ENCODE data around the gene HACE1. TPM values are rescaled to one million over a fixed set of nuclear protein-coding genes. Genes with fewer than 3 reads are reported as not detected.
"Not testable (repeated sequence)": the region's sequence is repeated elsewhere in the genome, so short reads cannot be mapped to it uniquely, and the experiment has no call there.

HACE1 gene
- total and polyA plus RNA-seq, 7 donors = 3.0 to 28.1 (median 17.4) TPM

DNA sequence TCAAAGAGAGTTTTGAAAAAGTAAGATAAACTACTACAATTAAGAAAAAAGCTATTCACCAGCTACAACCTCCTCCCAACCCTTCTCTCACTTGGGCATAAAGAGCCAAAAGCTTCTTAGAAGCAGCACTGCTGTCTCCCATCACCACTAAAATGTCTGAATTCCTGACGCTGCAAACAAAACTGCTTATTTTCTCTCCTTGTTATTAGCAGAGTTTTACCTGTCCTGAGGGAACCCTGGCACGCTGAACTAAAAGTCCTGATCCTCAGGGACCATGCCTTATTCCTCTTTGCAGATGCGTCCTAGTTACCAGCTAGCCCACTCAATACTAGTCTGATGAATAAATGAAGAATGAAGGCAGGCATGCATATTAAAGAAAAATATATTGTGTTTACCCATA lies 1.1 kb downstream of the HACE1 start:
- Histone ChIP-seq H3K36me3 (no peaks in the 10 kb centered on the region), H3K27me3 (no peaks in the 10 kb centered on the region), H3K4me3 (peak overlapping the region; percentile 77 to 96 (median 88)), H3K27ac (peak overlapping the region in 1 of 4 donors; percentile 89), H3K9me3 (no peaks in the 10 kb centered on the region), H3K4me1 (peaks cover 0 to 13% (median 10%) of the 10 kb centered on the region in 4 donors)
- no peak for DNase-seq
- intact Hi-C loops (cut with DNase I) = no loop called here
- TF ChIP-seq POLR2AphosphoS5 (IDR thresholded peaks at IDR 0.05) (no peak), EP300 (IDR thresholded peaks at IDR 0.05) (no peak), POLR2A (IDR thresholded peaks at IDR 0.05) (no peak)
- TF ChIP-seq, protein P1, sequence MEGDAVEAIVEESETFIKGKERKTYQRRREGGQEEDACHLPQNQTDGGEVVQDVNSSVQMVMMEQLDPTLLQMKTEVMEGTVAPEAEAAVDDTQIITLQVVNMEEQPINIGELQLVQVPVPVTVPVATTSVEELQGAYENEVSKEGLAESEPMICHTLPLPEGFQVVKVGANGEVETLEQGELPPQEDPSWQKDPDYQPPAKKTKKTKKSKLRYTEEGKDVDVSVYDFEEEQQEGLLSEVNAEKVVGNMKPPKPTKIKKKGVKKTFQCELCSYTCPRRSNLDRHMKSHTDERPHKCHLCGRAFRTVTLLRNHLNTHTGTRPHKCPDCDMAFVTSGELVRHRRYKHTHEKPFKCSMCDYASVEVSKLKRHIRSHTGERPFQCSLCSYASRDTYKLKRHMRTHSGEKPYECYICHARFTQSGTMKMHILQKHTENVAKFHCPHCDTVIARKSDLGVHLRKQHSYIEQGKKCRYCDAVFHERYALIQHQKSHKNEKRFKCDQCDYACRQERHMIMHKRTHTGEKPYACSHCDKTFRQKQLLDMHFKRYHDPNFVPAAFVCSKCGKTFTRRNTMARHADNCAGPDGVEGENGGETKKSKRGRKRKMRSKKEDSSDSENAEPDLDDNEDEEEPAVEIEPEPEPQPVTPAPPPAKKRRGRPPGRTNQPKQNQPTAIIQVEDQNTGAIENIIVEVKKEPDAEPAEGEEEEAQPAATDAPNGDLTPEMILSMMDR (IDR thresholded peaks at IDR 0.05) = no peak
- 24 to 44% methylated on average over 3 of the region's 3 CpGs for WGBS, 2 donors

DNA sequence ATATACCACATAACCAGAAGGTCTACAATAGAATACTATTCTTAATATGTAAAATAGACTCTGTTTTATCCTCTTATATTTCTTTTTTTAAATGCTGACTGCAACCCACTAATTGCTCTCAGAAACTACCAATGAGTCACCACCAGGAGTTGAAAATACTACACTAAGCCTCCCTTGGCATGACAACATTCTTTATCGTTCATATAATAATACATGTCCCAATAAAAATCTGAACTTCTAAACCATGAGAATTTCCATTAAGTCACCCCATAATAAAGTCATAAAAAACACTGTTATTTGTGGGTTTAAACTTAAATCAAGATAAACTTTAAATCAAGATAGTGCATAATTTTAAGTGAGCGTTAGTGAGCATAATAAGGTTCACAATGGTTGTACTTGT lies 4.2 kb downstream of the HACE1 start:
- no peaks in the 10 kb centered on the region for H3K27me3 ChIP-seq
- no peak for DNase-seq
- peaks cover 0 to 17% (median 0%) of the 10 kb centered on the region in 4 donors for H3K36me3 ChIP-seq
- H3K4me3 ChIP-seq = no peak overlapping the region
- H3K27ac ChIP-seq = no peak overlapping the region
- intact Hi-C loops (cut with DNase I) = no loop called here
- peaks cover 0 to 13% (median 10%) of the 10 kb centered on the region in 4 donors for H3K4me1 ChIP-seq
- 71 to 74% methylated on average over 2 of the region's 2 CpGs for WGBS, 2 donors
- TF ChIP-seq, protein P1 (IDR thresholded peaks at IDR 0.05) = no peak
- TF ChIP-seq POLR2AphosphoS5 (IDR thresholded peaks at IDR 0.05) (no peak), POLR2A (IDR thresholded peaks at IDR 0.05) (no peak)
- H3K9me3 ChIP-seq = no peaks in the 10 kb centered on the region

DNA sequence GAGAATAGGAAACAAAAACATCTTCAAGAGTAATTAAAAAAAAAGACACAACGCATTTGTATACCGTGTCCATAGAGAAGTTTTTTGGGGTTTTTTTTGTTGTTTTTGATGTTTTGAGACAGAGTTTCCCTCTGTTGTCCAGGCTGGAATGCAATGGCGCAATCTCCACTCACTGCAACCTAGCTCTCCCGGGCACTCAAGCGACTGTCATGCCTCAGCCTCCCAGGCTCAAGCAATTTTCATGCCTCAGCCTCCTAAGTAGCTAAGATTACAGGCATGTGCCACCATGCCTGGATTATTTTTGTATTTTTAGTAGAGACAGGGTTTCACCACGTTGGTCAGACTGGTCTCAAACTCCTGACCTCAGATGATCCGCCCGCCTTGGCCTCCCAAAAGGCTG lies 12.0 kb downstream of the HACE1 start:
- WGBS, 2 donors = 91 to 92% methylated on average over 8 of the region's 8 CpGs
- H3K9me3 ChIP-seq; intact Hi-C loops (cut with DNase I); H3K4me1 ChIP-seq; DNase-seq; H3K27me3 ChIP-seq; H3K4me3 ChIP-seq; H3K27ac ChIP-seq: not testable (repeated sequence)
- H3K36me3 ChIP-seq = peaks cover 0 to 59% (median 0%) of the 10 kb centered on the region in 4 donors

DNA sequence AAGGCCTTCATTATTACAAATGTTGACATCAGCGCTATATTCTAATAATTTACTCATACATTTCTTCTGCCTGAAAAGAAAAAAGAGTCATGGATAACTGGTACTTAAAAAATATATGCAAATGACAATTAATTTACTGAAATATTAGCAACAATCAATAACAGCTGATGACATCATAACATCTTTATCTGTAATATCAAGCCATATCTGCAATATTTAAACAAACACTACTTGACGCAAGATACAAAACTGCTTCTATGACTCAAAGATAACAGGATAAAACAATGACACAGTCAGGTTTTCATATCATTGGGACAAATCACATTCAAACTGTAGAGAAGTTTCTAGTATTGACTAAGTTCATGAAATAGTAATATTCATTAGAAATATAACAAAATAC lies 16.5 kb downstream of the HACE1 start:
- Histone ChIP-seq H3K27me3 (no peaks in the 10 kb centered on the region), H3K27ac (no peak overlapping the region), H3K36me3 (peaks cover 0 to 44% (median 5%) of the 10 kb centered on the region in 4 donors), H3K9me3 (no peaks in the 10 kb centered on the region), H3K4me3 (no peak overlapping the region), H3K4me1 (no peaks in the 10 kb centered on the region)
- DNase-seq = no peak
- TF ChIP-seq EP300 (IDR thresholded peaks at IDR 0.05) (no peak), POLR2A (IDR thresholded peaks at IDR 0.05) (no peak), POLR2AphosphoS5 (IDR thresholded peaks at IDR 0.05) (no peak)
- TF ChIP-seq, protein P1 (IDR thresholded peaks at IDR 0.05) = no peak
- WGBS, 2 donors = 93 to 98% methylated on average over 2 of the region's 2 CpGs
- intact Hi-C loops (cut with DNase I) = no loop called here

DNA sequence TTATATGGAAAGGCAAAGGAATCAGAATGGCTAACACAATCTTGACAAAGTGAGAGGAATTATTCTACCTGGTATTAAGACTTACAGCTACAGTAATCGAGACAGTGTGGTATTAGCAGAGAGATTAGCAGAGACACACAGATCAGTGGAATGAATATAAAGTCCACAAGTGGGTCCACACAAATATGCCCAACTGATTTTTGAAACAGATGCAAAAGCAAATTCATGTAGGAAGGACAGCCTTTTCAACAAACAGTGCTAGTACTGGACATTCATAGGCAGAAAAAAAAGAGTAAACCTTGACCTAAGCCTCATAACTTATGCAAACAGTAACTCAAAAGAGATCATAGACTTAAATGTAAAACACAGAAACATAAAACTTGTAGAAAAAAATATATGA lies 22.6 kb downstream of the HACE1 start:
- no peak overlapping the region for H3K27ac ChIP-seq
- no peak overlapping the region for H3K4me3 ChIP-seq
- H3K4me1 ChIP-seq = no peaks in the 10 kb centered on the region
- TF ChIP-seq POLR2A (IDR thresholded peaks at IDR 0.05) = no peak
- TF ChIP-seq EP300 (IDR thresholded peaks at IDR 0.05) = no peak
- no peak for TF ChIP-seq POLR2AphosphoS5 (IDR thresholded peaks at IDR 0.05)
- TF ChIP-seq, protein P1 (IDR thresholded peaks at IDR 0.05) = no peak
- no peak for DNase-seq
- WGBS, 2 donors = 89 to 94% methylated on average over 1 of the region's 1 CpG
- no peaks in the 10 kb centered on the region for H3K27me3 ChIP-seq
- H3K36me3 ChIP-seq = peaks cover 0 to 35% (median 8%) of the 10 kb centered on the region in 4 donors
- intact Hi-C loops (cut with DNase I) = no loop called here
- no peaks in the 10 kb centered on the region for H3K9me3 ChIP-seq

DNA sequence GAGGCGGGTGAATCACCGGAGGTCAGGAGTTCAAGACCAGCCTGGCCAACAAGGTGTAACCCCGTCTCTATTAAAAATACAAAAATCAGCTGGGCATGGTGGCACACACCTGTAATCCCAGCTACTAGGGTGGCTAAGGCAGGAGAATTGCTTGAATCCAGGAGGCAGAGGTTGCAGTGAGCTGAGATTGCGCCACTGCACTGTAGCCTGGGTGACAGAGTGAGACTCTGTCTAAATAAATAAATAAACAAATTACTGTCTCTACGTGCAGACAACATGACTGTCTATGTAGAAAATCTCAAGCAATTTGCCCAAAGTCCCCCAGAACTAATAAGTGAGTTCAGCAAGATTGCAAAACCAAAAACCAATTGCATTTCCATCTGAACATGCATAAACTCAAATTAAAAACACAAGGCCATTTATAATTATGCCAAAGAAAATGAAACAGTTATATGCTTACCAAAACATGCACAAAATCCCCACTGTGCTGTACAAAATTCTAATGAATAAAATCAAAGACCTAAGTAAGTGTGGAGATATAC lies 23.2 kb downstream of the HACE1 start:
- H3K9me3 ChIP-seq; H3K4me3 ChIP-seq; H3K4me1 ChIP-seq; intact Hi-C loops (cut with DNase I); H3K27ac ChIP-seq; DNase-seq; H3K27me3 ChIP-seq: not testable (repeated sequence)
- H3K36me3 ChIP-seq = peaks cover 0 to 31% (median 8%) of the 10 kb centered on the region in 4 donors
- WGBS, 2 donors = 93 to 96% methylated on average over 5 of the region's 5 CpGs

All from sigmoid colon (tissue), 7 donors.